Suppressor macrophage treated with lipopolysaccharide for 4 hours (primary cell): Measurements from ENCODE around the gene SPTBN5.

ENCODE experiments used
- DNase-seq: peaks from one replicate; pipeline ENCODE4 v3.0.0-alpha.2; 2020

Gene SPTBN5

GRCh38 chr15:41901431-41901830 is 7.6 kb upstream of the SPTBN5 start:
- no peak for DNase-seq

GRCh38 chr15:41900526-41901380 is 6.9 kb upstream of the SPTBN5 start:
- DNase-seq, result no peak

GRCh38 chr15:41899854-41900442 is 6.1 kb upstream of the SPTBN5 start:
- no peak for DNase-seq

GRCh38 chr15:41897363-41897799 is 3.5 kb upstream of the SPTBN5 start:
- DNase-seq, result no peak

GRCh38 chr15:41896566-41896965 is 2.7 kb upstream of the SPTBN5 start:
- no peak for DNase-seq

GRCh38 chr15:41895957-41896356 is 2.1 kb upstream of the SPTBN5 start:
- DNase-seq, result no peak

- no peak for DNase-seq
These were observed 1.6 kb upstream of the SPTBN5 start for GRCh38 chr15:41895491-41895890.

GRCh38 chr15:41894791-41895463 is 1.1 kb upstream of the SPTBN5 start:
- DNase-seq, result peak; percentile 78

GRCh38 chr15:41894251-41894790 is 468 bp upstream of the SPTBN5 start:
- no peak for DNase-seq

- DNase-seq, result no peak
These were observed 1.0 kb downstream of the SPTBN5 start for GRCh38 chr15:41892621-41893421.

GRCh38 chr15:41891946-41892345 is 1.9 kb downstream of the SPTBN5 start:
- no peak for DNase-seq

GRCh38 chr15:41891226-41891625 is 2.6 kb downstream of the SPTBN5 start:
- DNase-seq, result no peak

- DNase-seq, result no peak
These were observed 3.7 kb downstream of the SPTBN5 start for GRCh38 chr15:41890050-41890690.

- DNase-seq, result no peak
These were observed 5.1 kb downstream of the SPTBN5 start for GRCh38 chr15:41888662-41889253.

- DNase-seq, result no peak
These were observed 6.0 kb downstream of the SPTBN5 start for GRCh38 chr15:41887893-41888292.

- DNase-seq, result no peak
These were observed 6.7 kb downstream of the SPTBN5 start for GRCh38 chr15:41887161-41887560.

- no peak for DNase-seq
These were observed 7.1 kb downstream of the SPTBN5 start for GRCh38 chr15:41886741-41887140.

GRCh38 chr15:41885841-41886240 is 8.0 kb downstream of the SPTBN5 start:
- DNase-seq, result no peak

GRCh38 chr15:41885321-41885720 is 8.5 kb downstream of the SPTBN5 start:
- no peak for DNase-seq

- DNase-seq, result no peak
These were observed 9.4 kb downstream of the SPTBN5 start for GRCh38 chr15:41884458-41884857.

- no peak for DNase-seq
These were observed 10.4 kb downstream of the SPTBN5 start for GRCh38 chr15:41883484-41883825.
